Right atrium auricular region (tissue), 2 donors: ENCODE results near the gene ZDHHC7. TPM values are rescaled to one million over a fixed set of nuclear protein-coding genes. Genes with fewer than 3 reads are reported as not detected.

ENCODE experiments used
- DNase-seq: peaks from one replicate; pipeline ENCODE4 v3.0.0-alpha.2; 2019; ENCODE audit warnings: low spot score
- H3K27ac ChIP-seq, 2 donors: fragments of 200-600 bp; sonication (generic); 1 replicate in 1 of 2; 2 replicates in 1 of 2; pipeline ENCODE4 v1.5.1; 2016 to 2019
- H3K27me3 ChIP-seq, 2 donors: fragments of 200-600 bp; sonication (generic); one replicate each; pipeline versions ENCODE4 v1.5.1 to v1.6.0; 2017 to 2019
- H3K36me3 ChIP-seq: fragments of 200-600 bp; sonication (generic); one replicate; pipeline ENCODE4 v1.5.1; 2016
- H3K4me1 ChIP-seq, 2 donors: fragments of 200-600 bp; sonication (generic); one replicate each; pipeline versions ENCODE4 v1.5.1 to v1.6.0; 2017 to 2019
- H3K4me3 ChIP-seq, 2 donors: fragments of 200-600 bp; sonication (generic); 1 replicate in 1 of 2; 2 replicates in 1 of 2; pipeline ENCODE4 v1.5.1; 2017 to 2019; ENCODE audit warnings: mild to moderate bottlenecking in 1 of 2, moderate library complexity in 1 of 2
- H3K9me3 ChIP-seq, 2 donors: fragments of 200-600 bp; sonication (generic); one replicate each; pipeline ENCODE4 v1.5.1; 2019
- CTCF ChIP-seq, 2 donors: fragments of 200-600 bp; sonication (generic); IDR thresholded peaks; one replicate each; pipeline ENCODE4 v1.5.1; 2019; ENCODE audit warnings: antibody characterized with exemption in 2 of 2
- total RNA-seq, 2 donors: library from RNA; depleted of rRNA; stranded (reverse); fragments of >200 nt; gene quantifications; one replicate each; pipeline ENCODE4 v1.1.0, GENCODE V29; 2016

ZDHHC7 gene
- total RNA-seq, 2 donors from 2014 or later, result 36.0 to 48.7 TPM

- TF ChIP-seq CTCF (IDR thresholded peaks at IDR 0.05), result no peak
- DNase-seq, result no peak
- peaks cover 0 to 12% of the 10 kb centered on the region in 2 donors for H3K4me1 ChIP-seq
- no peak overlapping the region for H3K27ac ChIP-seq
- H3K4me3 ChIP-seq, result no peak overlapping the region
- H3K36me3 ChIP-seq, result peaks cover 52% of the 10 kb centered on the region
- no peaks in the 10 kb centered on the region for H3K27me3 ChIP-seq
- no peaks in the 10 kb centered on the region for H3K9me3 ChIP-seq
These were observed 35.8 kb downstream of the ZDHHC7 start for GRCh38 chr16:84975522-84975921.

- Histone ChIP-seq H3K4me3 (no peak overlapping the region), H3K36me3 (peaks cover 51% of the 10 kb centered on the region), H3K9me3 (no peaks in the 10 kb centered on the region), H3K27me3 (no peaks in the 10 kb centered on the region), H3K4me1 (peaks cover 0 to 12% of the 10 kb centered on the region in 2 donors), H3K27ac (no peak overlapping the region)
- no peak for DNase-seq
- TF ChIP-seq CTCF (IDR thresholded peaks at IDR 0.05), result no peak
These were observed 36.3 kb downstream of the ZDHHC7 start for GRCh38 chr16:84975066-84975465.

- no peak for TF ChIP-seq CTCF (IDR thresholded peaks at IDR 0.05)
- H3K4me3 ChIP-seq, result no peak overlapping the region
- H3K27me3 ChIP-seq, result no peaks in the 10 kb centered on the region
- peaks cover 47% of the 10 kb centered on the region for H3K36me3 ChIP-seq
- H3K27ac ChIP-seq, result peak overlapping the region; percentile 73 to 86
- DNase-seq, result no peak
- peaks cover 0 to 12% of the 10 kb centered on the region in 2 donors for H3K4me1 ChIP-seq
- H3K9me3 ChIP-seq, result no peaks in the 10 kb centered on the region
These were observed 37.4 kb downstream of the ZDHHC7 start for GRCh38 chr16:84973776-84974523.

GRCh38 chr16:84973236-84973635 lies 38.1 kb downstream of the ZDHHC7 start:
- no peak for TF ChIP-seq CTCF (IDR thresholded peaks at IDR 0.05)
- no peak for DNase-seq
- no peaks in the 10 kb centered on the region for H3K9me3 ChIP-seq
- no peak overlapping the region for H3K4me3 ChIP-seq
- peak overlapping the region; percentile 73 to 86 for H3K27ac ChIP-seq
- peaks cover 0 to 12% of the 10 kb centered on the region in 2 donors for H3K4me1 ChIP-seq
- no peaks in the 10 kb centered on the region for H3K27me3 ChIP-seq
- H3K36me3 ChIP-seq, result peaks cover 41% of the 10 kb centered on the region

GRCh38 chr16:84970447-84971127 lies 40.7 kb downstream of the ZDHHC7 start:
- Histone ChIP-seq H3K4me1 (peaks cover 0 to 12% of the 10 kb centered on the region in 2 donors), H3K9me3 (no peaks in the 10 kb centered on the region), H3K27me3 (no peaks in the 10 kb centered on the region), H3K4me3 (no peak overlapping the region), H3K27ac (no peak overlapping the region), H3K36me3 (peaks cover 15% of the 10 kb centered on the region)
- peak; percentile 91 to 96 for TF ChIP-seq CTCF (IDR thresholded peaks at IDR 0.05)
- peak; percentile 83 for DNase-seq
